GM12892 (cell line): ENCODE results near the gene EDN1.

Experiments used
- DNase-seq: peaks from one replicate; pipeline ENCODE4 v3.0.0; 2011; ENCODE audit not compliant: insufficient read length
- FAIRE-seq: peaks from 2 replicates; lab custom pipeline; 2011; peaks lifted over from hg19 to GRCh38; lab: Jason Lieb, UNC
- POLR2A ChIP-seq: IDR thresholded peaks from 2 replicates; pipeline ENCODE4 v1.6.1; 2011; ENCODE audit warnings: low read depth, low read length, control low read depth
- POLR2AphosphoS5 ChIP-seq: IDR thresholded peaks from 2 replicates; pipeline ENCODE4 v1.6.1; 2011; ENCODE audit warnings: low read depth, low read length, control low read depth
- TAF1 ChIP-seq: IDR thresholded peaks from 2 replicates; pipeline ENCODE4 v1.6.1; 2011; ENCODE audit warnings: low read depth, mild to moderate bottlenecking, control low read depth, low read length, borderline replicate concordance

EDN1 gene

GRCh38 chr6:12334526-12335130 is 44.5 kb downstream of the EDN1 start:
- FAIRE-seq (no peak), DNase-seq (no peak)
- TF ChIP-seq TAF1 (no peak), POLR2AphosphoS5 (no peak), POLR2A (no peak)

GRCh38 chr6:12335131-12335527 is 45.0 kb downstream of the EDN1 start:
- DNase-seq (no peak), FAIRE-seq (no peak)
- TF ChIP-seq TAF1 (no peak), POLR2AphosphoS5 (no peak), POLR2A (no peak)

- TF ChIP-seq TAF1 (no peak), POLR2A (no peak), POLR2AphosphoS5 (no peak)
- FAIRE-seq = peak; percentile 76
Observed at GRCh38 chr6:12335717-12336116, 45.6 kb downstream of the EDN1 start.

GRCh38 chr6:12336121-12336971 is 46.2 kb downstream of the EDN1 start:
- peak; percentile 41 for DNase-seq
- peak; percentile 27 for FAIRE-seq
- TF ChIP-seq TAF1 = no peak
- TF ChIP-seq POLR2AphosphoS5 = no peak
- no peak for TF ChIP-seq POLR2A

More at GRCh38 chr6:12335717-12336116, 45.6 kb downstream of the EDN1 start:
- DNase-seq = no peak

GRCh38 chr6:12339022-12339421 is 48.9 kb downstream of the EDN1 start:
- DNase-seq (no peak), FAIRE-seq (no peak)
- TF ChIP-seq POLR2A (no peak), POLR2AphosphoS5 (no peak), TAF1 (no peak)

GRCh38 chr6:12339808-12340487 is 49.8 kb downstream of the EDN1 start:
- TF ChIP-seq TAF1 (no peak), POLR2A (no peak), POLR2AphosphoS5 (no peak)
- FAIRE-seq (no peak), DNase-seq (no peak)

DNA sequence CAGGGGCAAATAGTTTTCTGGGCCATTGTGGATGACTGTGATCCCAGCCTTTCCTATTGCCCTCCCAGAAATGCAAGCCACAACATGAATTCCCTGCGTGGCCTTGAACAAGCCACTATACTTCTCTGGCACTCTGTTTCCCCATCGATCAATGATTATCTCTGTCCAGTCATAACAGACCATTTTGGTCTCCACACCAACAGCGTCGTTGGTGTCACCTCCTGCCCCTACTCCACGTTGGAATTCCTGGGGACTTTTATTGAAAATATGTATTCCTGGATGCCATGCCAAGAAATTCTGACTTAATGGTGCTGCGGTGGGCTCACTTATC is 50.3 kb downstream of the EDN1 start:
- DNase-seq (no peak), FAIRE-seq (no peak)
- TF ChIP-seq POLR2AphosphoS5 = no peak
- no peak for TF ChIP-seq POLR2A
- TF ChIP-seq TAF1 = no peak

GRCh38 chr6:12342664-12343063 is 52.5 kb downstream of the EDN1 start:
- DNase-seq = no peak
- no peak for TF ChIP-seq POLR2AphosphoS5
- no peak for TF ChIP-seq POLR2A
- no peak for TF ChIP-seq TAF1
- FAIRE-seq = no peak

GRCh38 chr6:12343122-12343439 is 52.9 kb downstream of the EDN1 start:
- TF ChIP-seq POLR2A = no peak
- no peak for TF ChIP-seq POLR2AphosphoS5
- TF ChIP-seq TAF1 = no peak
- DNase-seq (no peak), FAIRE-seq (no peak)

- TF ChIP-seq POLR2A = no peak
- TF ChIP-seq POLR2AphosphoS5 = no peak
- TF ChIP-seq TAF1 = no peak
- no peak for FAIRE-seq
- DNase-seq = no peak
Observed at GRCh38 chr6:12343440-12344162, 53.4 kb downstream of the EDN1 start.

DNA sequence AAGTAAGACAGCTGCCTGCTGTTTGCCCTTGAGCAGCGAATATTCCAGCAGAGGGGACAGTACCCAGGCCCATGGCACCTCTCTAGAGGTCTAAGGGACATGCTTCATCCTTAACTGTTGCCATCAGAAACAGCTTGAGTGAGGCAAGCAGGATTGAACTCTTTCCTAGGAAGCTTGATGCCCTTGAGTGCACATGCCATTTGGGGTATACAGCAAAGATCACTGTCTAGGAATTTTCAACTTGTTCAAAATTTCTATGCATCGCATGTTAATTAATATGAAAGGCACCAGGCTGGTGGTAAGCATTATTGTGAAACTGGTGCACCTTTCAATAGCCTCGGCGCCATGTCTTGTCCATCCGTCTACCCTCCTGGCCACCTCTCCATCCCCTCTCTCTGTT is 54.1 kb downstream of the EDN1 start:
- FAIRE-seq = no peak
- DNase-seq = no peak
- TF ChIP-seq POLR2A (no peak), TAF1 (no peak), POLR2AphosphoS5 (no peak)

GRCh38 chr6:12344961-12345693 is 55.0 kb downstream of the EDN1 start:
- FAIRE-seq = no peak
- DNase-seq = no peak

More at GRCh38 chr6:12344961-12345693, 55.0 kb downstream of the EDN1 start:
- no peak for TF ChIP-seq POLR2A
- no peak for TF ChIP-seq POLR2AphosphoS5
- no peak for TF ChIP-seq TAF1
